ENCODE results near the gene CLEC2A. TPM values are rescaled to one million over a fixed set of nuclear protein-coding genes. Genes with fewer than 3 reads are reported as not detected.

Gene CLEC2A
- total RNA-seq, 2 experiments from 2014 or later = not detected

DNA sequence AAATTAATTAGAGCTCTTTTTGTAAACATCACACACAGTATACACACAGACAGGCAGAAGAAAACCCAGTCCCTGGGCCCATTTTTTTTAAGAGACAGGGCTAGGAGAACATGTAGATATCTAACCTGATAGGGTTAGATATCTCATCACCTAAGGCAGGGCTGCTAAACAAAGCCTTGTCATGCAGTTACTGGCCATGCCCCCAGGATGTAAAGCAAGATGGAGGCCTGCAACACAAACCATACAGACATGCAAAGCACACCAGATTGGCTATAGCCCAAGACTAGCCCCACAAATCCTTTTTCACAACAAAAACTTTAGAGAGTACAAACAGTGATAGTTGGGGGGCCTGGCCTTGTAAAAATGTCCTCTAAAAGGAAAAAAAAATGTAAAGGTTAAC lies 20.5 kb downstream of the CLEC2A start:
- peaks cover 42% of the 10 kb centered on the region for H3K9me3 Mint-ChIP-seq

DNA sequence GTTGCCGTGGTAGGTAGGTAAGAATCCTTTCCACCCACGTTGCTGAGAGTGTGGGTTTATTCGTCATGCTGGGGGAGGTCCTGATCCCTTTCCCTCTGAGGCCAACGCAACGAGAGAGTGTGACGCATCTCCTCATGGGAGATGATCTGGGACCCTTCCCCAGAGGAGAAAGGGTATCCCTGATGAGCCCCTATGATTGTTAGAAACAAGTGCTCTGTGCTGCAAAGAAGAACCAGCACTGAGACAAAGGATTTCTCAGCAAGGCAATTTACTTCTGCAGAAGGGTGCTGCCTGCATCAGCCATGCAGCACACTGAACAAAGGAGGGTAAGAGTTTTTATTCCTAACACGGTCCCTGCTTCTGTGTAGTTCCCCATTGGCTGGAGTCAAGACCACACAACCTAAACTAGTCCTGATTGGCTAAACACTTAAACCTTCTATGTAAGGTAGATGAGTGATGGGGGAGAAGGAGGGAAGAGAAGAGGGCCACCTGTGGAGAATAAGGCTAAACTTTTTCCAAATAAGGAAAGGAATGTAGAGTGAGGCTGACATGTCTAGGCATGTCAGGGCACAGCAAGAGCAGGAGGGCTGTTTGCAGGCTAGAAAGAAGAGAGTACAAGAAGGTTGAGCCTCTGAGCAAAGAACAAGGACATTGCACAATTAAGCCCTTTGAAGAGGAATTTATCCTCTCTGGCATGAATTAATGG lies 21.3 kb downstream of the CLEC2A start:
- Mint-ChIP-seq H3K27ac (no peak overlapping the region), H3K4me3 (no peak overlapping the region), H3K36me3 (peaks cover 33% of the 10 kb centered on the region), H3K4me1 (peaks cover 30% of the 10 kb centered on the region), H3K27me3 (no peaks in the 10 kb centered on the region), H3K9me3 (peaks cover 44% of the 10 kb centered on the region)
- no peak for DNase-seq

More for the DNA sequence above, 20.5 kb downstream of the CLEC2A start:
- DNase-seq = no peak
- Mint-ChIP-seq H3K27ac (no peak overlapping the region), H3K4me3 (no peak overlapping the region), H3K27me3 (no peaks in the 10 kb centered on the region), H3K36me3 (peaks cover 30% of the 10 kb centered on the region), H3K4me1 (peaks cover 22% of the 10 kb centered on the region)

DNA sequence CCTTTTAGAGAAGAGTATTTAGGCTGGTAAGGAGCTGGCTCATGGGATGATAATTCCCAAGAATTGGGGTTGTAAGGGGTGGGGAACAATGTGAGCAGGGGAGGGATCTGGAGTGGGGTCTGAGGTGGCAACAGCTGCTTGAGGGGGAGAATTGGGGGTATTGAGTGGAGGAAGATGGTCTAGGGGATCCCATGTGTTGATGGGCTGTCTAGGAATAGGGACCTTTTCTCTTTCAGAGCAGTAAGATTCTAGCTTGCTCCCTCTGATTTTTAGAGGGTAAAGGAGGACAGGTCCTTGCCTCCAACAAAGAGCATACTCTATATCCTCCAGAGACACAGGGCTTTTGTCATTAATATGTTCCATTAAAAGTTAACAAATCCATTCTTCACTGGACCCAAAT lies 22.4 kb downstream of the CLEC2A start:
- peaks cover 47% of the 10 kb centered on the region for H3K9me3 Mint-ChIP-seq
- H3K4me3 Mint-ChIP-seq = no peak overlapping the region
- peaks cover 38% of the 10 kb centered on the region for H3K36me3 Mint-ChIP-seq
- no peak for DNase-seq
- H3K27ac Mint-ChIP-seq = no peak overlapping the region
- no peaks in the 10 kb centered on the region for H3K27me3 Mint-ChIP-seq
- H3K4me1 Mint-ChIP-seq = peaks cover 30% of the 10 kb centered on the region

DNA sequence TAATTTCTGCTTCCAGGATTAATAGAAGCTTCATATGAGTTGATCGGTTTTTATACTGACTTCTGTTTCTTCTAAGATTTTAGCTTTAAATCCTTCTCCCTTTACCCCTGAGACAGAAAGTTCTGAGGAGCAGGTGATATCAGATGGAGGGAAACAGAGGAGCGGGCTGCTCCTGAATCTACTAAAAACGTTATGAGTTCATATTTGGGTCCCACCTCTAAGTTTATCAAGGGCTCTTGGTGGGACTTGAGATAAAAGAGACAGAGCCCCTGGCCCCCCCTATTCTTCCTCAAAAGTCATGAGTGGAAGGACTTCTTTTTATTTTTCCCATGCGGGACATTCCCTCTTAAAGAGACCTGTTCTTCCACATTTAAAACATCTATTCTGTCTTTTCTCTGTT lies 23.8 kb downstream of the CLEC2A start:
- peaks cover 49% of the 10 kb centered on the region for H3K9me3 Mint-ChIP-seq
- peaks cover 30% of the 10 kb centered on the region for H3K4me1 Mint-ChIP-seq
- peak overlapping the region; percentile 72 for H3K27ac Mint-ChIP-seq
- DNase-seq = no peak
- H3K36me3 Mint-ChIP-seq = peaks cover 38% of the 10 kb centered on the region
- H3K4me3 Mint-ChIP-seq = no peak overlapping the region
- no peaks in the 10 kb centered on the region for H3K27me3 Mint-ChIP-seq

DNA sequence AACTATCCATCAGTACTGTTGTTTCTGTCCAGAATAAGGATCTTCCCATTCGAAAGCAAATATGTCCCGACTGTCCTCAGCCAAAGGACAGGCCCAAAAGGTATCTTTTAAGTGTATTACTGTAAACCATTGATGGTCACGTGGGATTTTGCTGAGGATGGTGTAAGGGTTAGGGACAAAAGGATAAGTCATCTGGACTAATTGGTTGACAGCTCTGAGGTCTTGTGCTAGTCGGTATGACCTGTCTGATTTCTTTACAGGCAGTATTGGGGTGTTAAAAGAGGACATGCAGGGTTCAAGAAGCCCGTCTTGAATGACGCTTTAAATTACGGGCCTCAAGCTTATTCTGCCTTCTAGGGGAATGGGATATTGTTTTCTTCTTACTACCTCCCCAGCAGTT lies 24.4 kb downstream of the CLEC2A start:
- Mint-ChIP-seq H3K27me3 (no peaks in the 10 kb centered on the region), H3K36me3 (peaks cover 39% of the 10 kb centered on the region), H3K9me3 (peaks cover 53% of the 10 kb centered on the region), H3K4me3 (no peak overlapping the region), H3K27ac (no peak overlapping the region), H3K4me1 (peaks cover 29% of the 10 kb centered on the region)
- no peak for DNase-seq

DNA sequence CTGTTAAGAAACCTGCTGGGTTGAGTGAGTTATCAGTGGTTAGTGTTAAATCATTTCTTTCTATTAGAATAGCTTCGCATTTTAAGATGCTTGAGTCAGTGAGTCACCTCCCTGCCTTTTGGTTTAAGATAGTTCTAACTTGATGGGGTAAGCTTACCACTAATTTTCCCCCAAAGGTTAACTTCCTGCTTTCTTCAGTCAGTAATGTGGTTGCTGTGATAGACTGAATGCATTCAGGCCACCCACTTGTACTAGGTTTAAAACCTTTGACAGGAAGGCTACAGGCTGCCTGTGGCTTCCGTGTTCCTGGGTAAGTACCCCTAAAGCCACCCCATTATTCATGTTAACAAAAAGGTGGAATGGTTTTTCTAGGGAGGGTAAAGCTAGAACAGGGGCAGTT lies 25.3 kb downstream of the CLEC2A start:
- DNase-seq = peak; percentile 20
- Mint-ChIP-seq H3K9me3 (peaks cover 53% of the 10 kb centered on the region), H3K27ac (peak overlapping the region; percentile 82), H3K36me3 (peaks cover 44% of the 10 kb centered on the region), H3K4me3 (peak overlapping the region; percentile 59), H3K4me1 (peaks cover 27% of the 10 kb centered on the region), H3K27me3 (no peaks in the 10 kb centered on the region)

DNA sequence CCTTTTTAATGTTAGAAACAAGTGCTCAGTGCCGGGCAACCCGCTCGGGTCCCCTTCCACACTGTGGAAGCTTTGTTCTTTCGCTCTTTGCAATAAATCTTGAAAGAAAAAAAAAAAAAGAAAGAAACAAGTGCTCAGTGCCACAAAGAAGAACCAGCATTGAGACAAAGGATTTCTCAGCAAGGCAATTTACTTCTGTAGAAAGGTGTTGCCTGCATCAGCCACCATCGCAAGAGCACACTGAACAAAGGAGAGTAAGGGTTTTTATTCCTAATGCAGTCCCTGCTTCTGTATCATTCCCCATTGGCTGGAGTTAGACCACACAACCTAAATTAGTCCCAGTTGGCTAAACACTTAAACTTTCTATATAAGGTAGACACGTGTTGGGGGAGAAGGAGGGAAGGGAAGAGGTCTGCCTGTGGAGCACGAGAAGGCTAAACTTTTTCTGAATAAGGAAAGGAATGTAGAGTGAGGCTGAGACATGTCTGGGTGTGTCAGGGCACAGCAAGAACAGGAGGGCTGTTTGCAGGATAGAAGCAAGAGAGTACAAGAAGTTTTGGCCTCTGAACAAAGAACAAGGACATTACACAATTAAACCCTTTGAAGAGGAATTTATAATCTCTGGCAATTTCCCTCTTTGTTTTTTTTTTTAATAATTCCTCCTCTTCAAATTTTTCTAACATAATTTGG lies 29.5 kb downstream of the CLEC2A start:
- Mint-ChIP-seq H3K27me3 (no peaks in the 10 kb centered on the region), H3K4me1 (peaks cover 20% of the 10 kb centered on the region), H3K36me3 (peaks cover 25% of the 10 kb centered on the region), H3K9me3 (peaks cover 23% of the 10 kb centered on the region), H3K4me3 (no peak overlapping the region), H3K27ac (no peak overlapping the region)
- no peak for DNase-seq

DNA sequence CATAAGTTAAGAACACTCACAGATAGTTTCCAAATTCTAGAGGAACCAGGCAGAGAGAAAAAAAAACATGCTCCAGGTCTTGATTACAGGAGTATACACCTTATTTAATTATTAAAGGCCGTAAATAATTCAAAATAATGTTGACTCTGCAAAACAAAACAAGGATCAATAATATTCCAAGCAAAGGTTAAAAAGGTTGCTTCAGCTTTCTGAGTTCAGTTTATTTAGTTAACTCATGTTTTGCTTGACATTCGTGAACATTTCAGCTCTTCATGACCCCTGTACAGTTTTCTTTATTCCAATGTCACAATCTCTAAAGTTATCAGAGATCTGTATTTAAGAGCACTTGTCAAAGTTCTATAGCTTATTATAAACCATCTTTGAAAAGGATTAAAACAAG lies 31.2 kb downstream of the CLEC2A start:
- no peak for DNase-seq
- no peak overlapping the region for H3K27ac Mint-ChIP-seq
- peaks cover 18% of the 10 kb centered on the region for H3K9me3 Mint-ChIP-seq
- peaks cover 20% of the 10 kb centered on the region for H3K36me3 Mint-ChIP-seq
- peaks cover 6% of the 10 kb centered on the region for H3K4me1 Mint-ChIP-seq
- H3K27me3 Mint-ChIP-seq = no peaks in the 10 kb centered on the region
- no peak overlapping the region for H3K4me3 Mint-ChIP-seq

DNA sequence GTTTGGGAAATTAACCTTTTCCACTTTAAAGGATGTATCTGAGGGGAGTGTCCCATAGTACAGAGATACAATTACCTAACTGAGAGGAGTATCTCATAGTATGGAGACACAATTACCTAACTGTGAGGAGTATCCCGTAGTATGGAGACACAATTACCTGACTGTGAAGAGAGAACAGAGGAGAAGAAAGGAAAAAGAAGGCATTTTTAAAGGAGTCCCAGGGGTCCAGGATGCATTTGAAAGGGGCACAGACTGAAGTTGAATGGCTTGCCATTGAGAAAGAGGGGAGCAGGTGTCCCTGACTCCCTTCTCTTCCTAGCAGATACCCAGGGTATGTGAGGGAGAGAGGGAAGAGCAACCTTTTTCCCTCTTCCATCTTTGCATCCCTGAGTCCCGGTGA lies 33.0 kb downstream of the CLEC2A start:
- Mint-ChIP-seq H3K27me3 (no peaks in the 10 kb centered on the region), H3K27ac (no peak overlapping the region), H3K4me3 (no peak overlapping the region), H3K9me3 (peaks cover 15% of the 10 kb centered on the region), H3K4me1 (peaks cover 6% of the 10 kb centered on the region), H3K36me3 (peaks cover 15% of the 10 kb centered on the region)
- DNase-seq = no peak

DNA sequence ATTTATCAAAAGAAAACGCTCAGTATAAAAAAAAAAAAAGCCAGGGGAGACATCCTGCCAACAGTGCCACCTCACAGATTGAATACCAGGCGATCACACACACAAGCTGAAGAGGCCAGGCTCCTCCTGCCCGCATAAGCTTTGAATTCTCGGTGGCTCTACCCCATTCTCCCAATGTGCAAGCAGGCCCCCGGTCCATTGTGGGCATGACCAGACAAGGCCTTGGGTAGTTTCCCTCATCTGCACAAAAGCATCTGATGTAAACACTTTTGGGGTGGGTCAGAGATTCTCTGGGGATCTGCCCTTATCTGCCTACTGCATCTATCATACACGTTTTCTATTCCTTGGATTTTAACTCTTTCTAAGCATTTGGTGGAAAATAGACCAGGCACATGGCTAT lies 34.6 kb downstream of the CLEC2A start:
- DNase-seq = no peak
- Mint-ChIP-seq H3K27me3 (no peaks in the 10 kb centered on the region), H3K36me3 (peaks cover 10% of the 10 kb centered on the region), H3K27ac (no peak overlapping the region), H3K4me3 (no peak overlapping the region), H3K9me3 (peaks cover 5% of the 10 kb centered on the region), H3K4me1 (peaks cover 10% of the 10 kb centered on the region)

DNA sequence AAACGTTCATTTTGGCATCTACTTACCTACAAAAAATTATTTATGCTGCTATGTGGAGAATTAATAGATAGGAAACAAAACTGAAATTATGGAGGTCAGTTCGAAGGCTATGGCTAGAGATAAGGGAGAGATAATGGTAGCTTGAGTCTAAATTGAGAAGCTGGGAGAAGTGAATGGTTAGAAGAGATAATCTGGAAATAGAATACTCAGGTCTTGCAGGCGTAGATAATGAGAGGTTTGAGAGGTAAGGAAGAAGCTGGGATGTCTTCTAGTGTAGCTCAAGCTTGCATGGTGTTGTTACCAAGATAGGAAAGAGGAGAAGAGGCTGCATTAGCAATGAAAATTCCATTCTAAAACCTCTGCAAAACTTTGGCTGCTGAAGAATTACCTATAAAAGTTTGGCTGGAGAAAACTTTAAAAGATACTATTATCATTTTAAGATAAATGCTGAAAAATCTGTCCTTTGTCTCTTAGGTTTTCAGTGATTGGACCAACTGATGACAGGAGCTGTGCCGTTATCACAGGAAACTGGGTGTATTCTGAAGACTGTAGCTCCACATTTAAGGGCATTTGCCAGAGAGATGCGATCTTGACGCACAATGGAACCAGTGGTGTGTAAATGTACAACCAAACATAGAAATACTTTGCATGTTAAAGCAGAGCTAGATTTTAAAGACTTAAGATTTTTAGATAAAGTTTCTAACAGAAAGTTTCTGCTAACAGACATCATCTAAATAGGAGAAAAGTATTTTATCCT lies 36.8 kb downstream of the CLEC2A start:
- no peaks in the 10 kb centered on the region for H3K27me3 Mint-ChIP-seq
- no peaks in the 10 kb centered on the region for H3K9me3 Mint-ChIP-seq
- no peak overlapping the region for H3K4me3 Mint-ChIP-seq
- no peak for DNase-seq
- H3K27ac Mint-ChIP-seq = no peak overlapping the region
- peaks cover 10% of the 10 kb centered on the region for H3K4me1 Mint-ChIP-seq
- H3K36me3 Mint-ChIP-seq = peaks cover 2% of the 10 kb centered on the region

DNA sequence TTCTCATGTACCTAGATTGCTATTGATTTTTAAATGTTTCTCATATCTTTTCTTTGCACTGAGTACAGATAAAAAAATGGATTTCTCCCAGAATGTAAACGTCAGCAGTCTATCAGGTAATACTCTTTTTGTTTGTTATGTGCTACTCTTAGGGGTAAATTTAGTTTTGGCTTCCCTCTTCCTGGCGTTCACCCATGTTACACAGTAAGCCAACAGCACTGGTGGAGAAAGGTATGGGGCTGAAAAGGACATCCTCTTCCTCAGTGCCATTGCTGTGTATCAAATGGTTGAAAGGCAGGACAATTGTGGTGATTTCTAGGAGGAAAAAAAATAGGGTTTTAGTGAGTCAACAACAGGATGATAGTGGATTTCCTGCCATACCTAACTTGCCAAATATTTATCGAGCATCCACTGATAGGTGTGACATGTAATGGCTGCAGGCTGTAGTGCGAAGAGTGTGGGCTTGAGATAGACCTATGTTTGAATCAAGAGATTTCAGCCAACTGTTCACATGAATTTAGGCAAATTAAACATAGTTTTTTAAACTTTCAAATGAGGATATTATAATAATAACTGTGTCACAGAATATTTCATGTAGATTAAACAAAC lies 43.4 kb downstream of the CLEC2A start:
- no peak for DNase-seq
- Mint-ChIP-seq H3K9me3 (peaks cover 2% of the 10 kb centered on the region), H3K27ac (peak overlapping the region; percentile 3), H3K36me3 (no peaks in the 10 kb centered on the region), H3K4me1 (peaks cover 8% of the 10 kb centered on the region), H3K4me3 (no peak overlapping the region), H3K27me3 (no peaks in the 10 kb centered on the region)

DNA sequence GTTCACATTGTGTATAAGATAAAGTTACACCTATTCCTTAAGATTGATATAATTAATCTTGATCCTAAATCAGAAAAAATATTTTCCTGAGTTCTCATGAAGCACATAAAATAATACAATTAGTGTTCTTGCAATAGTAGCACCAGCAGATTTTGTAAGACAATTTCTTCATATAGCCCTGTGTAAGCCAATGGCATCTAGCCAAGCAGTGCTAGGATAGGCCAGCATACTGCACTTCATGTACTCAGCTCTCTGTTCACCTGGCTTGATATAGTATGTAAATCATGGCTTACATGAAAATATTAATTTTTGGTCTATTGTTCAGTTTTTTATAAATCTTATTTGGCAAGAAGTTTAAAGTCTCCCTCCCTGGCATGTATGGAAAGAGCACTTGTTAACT lies 49.0 kb downstream of the CLEC2A start:
- no peaks in the 10 kb centered on the region for H3K36me3 Mint-ChIP-seq
- DNase-seq = no peak
- H3K4me1 Mint-ChIP-seq = peaks cover 12% of the 10 kb centered on the region
- no peaks in the 10 kb centered on the region for H3K27me3 Mint-ChIP-seq
- H3K27ac Mint-ChIP-seq = no peak overlapping the region
- no peaks in the 10 kb centered on the region for H3K9me3 Mint-ChIP-seq
- H3K4me3 Mint-ChIP-seq = no peak overlapping the region

DNA sequence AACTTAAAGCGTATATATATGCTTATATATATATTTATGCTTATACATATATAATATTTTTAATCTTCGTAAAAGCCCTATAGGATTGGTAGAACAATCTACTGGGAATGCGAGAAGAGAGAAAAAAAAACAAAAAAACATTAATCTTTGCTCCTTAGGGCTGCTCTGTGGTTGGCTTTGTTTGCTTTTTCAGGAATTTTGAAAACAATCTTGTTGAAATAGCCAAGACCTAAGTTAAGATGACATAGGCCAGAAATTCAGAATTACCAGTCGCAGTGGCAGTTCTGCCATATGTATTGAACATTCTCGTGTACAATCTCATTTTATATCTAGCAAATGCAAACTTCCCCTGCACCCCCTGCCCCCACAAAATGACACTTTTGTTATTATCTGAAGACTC lies 50.2 kb downstream of the CLEC2A start:
- Mint-ChIP-seq H3K4me3 (no peak overlapping the region), H3K36me3 (no peaks in the 10 kb centered on the region), H3K9me3 (no peaks in the 10 kb centered on the region), H3K27ac (no peak overlapping the region), H3K4me1 (peaks cover 12% of the 10 kb centered on the region), H3K27me3 (no peaks in the 10 kb centered on the region)
- DNase-seq = no peak

DNA sequence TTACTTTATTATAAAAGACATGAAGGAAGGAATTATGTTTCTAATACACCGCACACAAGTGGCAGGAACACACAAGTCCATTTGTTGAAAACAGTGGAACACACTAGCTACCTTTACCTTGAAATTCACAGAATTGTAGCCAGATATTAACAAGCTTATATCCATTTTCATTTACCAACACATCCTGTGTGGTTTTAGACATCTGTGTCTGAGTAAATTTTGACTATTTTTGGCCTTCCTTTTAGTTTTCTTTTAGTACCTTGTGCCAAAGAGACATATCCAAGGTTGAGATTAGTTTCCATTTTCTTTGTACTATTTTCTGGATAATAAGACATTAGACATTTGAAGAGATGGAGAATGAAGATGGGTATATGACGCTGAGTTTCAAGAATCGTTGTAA lies 50.9 kb downstream of the CLEC2A start, which contains the start of gene KLRF2:
TSS of gene KLRF2 (plus strand) at position 244 of the 400 bp plus-strand sequence. CDS start at position 351, 107 bp downstream.
- H3K9me3 Mint-ChIP-seq = no peaks in the 10 kb centered on the region
- no peaks in the 10 kb centered on the region for H3K36me3 Mint-ChIP-seq
- H3K27me3 Mint-ChIP-seq = no peaks in the 10 kb centered on the region
- H3K4me1 Mint-ChIP-seq = peaks cover 12% of the 10 kb centered on the region
- no peak within 1 kb of the TSS for H3K4me3 Mint-ChIP-seq
- H3K27ac Mint-ChIP-seq = no peak within 1 kb of the TSS
- no peak for DNase-seq

Measured in activated naive CD8-positive, alpha-beta T cell treated with anti-CD3 and anti-CD28 coated beads for 36 hours (primary cell).